Islet of Langerhans (tissue), 1 donor: Measurements from ENCODE around the gene PTPRU.
A peak's percentile ranks its signal among the peaks of the same experiment; 100 is the strongest.

Source experiments
- FAIRE-seq: peaks from one replicate; lab custom pipeline; 2011; peaks lifted over from hg19 to GRCh38; lab: Jason Lieb, UNC

PTPRU gene

GRCh38 chr1:29235955-29236711, at the start of gene PTPRU:
Gene PTPRU, plus strand, starts transcription at chr1:29236522. Its CDS starts 123 bp downstream, at chr1:29236645.
- no peak for FAIRE-seq

GRCh38 chr1:29186707-29187106, 49.6 kb upstream of the PTPRU start:
- no peak for FAIRE-seq

DNA sequence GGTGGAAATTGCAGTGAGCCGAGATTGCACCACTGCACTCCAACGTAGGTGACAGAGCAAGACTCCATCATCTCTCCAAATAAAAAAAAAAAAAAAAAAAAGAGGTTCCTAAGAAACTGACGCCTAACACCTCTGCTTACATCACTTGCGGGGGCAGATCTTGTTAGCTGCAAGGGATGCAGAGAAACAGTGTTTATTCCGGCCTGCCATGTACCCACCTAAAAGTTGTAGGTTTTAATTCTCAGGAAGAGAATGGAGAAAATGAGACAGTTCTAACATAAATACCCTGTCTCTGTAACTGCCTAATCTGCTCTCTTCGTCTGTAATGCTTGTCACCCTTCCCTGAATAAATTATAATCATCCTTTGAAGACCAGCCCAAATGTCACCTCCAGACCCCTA, 45.6 kb upstream of the PTPRU start:
- no peak for FAIRE-seq

DNA sequence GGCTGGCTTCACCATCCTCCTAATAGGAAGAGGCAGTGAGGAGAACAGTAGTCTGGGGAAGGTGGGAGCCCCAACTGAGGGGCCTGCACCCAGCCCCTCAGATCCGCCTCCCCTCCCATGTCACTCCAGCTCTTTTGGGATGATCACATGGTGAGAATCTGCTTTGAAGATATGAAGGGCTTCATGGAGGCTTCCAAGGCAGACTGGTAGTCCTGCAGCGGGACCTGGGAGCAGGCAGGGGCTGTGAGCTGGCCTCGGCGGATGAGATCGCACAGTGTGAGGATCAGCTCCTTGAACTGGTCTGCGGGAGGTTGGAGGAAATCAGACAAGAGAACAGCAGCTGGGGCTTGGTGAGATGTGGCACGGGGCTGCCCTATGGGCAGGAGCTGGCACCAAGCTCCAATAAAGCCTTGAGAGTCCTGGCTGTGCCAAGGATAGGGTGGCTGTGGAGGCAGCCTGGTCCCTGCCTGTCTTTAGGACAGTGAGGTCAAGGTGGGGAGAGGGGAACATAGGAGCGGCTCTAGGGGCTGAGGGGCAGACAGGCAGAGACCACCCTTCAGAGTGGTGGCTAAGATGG, 42.4 kb upstream of the PTPRU start:
- FAIRE-seq = no peak

- FAIRE-seq = no peak
These were observed 40.4 kb upstream of the PTPRU start for GRCh38 chr1:29195881-29196291.

DNA sequence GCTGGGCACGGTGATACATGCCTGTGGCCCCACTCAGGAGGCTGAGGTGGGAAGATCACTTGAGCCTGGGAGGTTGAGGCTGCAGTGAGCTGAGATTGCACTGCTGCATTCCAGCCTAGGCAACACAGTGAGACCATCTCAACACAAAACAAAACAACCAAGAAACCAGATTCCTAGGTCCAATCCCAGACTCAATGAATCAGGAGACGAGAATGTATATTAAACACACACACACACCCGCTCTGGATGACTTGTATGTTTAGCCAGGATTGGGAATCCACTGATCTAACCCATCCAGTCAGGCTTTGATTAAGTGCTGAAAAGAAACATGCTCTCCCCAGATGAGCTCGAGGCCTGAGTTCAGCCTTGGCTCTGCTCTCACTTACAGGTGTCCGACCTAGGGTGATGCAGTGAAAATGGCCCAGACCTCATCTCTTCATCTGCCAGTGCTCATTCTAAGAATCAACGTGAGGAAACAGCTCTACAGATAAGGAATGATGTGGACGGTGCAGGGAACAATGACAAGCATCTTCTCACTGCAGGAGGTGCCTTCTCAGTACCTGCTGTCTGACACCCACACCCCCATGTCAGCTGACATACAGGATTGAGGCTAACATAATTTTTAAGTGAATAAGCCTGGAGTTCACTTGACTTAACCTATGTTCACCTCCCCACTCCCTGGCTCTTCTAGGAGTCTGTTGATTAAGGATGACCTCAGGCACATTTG, 39.3 kb upstream of the PTPRU start:
- no peak for FAIRE-seq

- no peak for FAIRE-seq
These were observed 38.8 kb upstream of the PTPRU start for GRCh38 chr1:29197590-29197924.

- no peak for FAIRE-seq
These were observed 38.3 kb upstream of the PTPRU start for GRCh38 chr1:29197993-29198392.

- no peak for FAIRE-seq
These were observed 35.3 kb upstream of the PTPRU start for GRCh38 chr1:29200906-29201594.

DNA sequence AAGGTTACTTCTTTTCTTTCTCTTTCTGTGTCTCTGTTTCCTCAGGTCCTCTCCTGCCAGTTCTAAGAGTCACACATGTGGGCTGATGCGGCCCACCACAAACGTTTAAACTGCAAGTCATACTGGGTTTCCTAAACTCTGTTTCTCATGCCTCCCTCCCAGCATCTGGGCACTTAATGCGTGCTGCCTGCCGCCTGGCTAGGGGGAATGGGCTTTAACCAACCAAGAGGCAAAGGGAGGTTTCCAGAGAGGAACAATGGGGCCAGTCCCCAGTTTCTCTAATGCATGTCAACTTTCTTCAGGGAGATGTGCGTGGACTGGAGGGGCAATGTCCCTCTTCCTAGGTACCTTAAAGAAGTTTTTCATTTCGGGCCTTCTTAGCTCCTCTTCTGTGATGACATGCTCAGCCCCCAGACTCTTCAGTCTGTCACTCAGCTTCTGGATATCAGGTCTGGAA, 34.7 kb upstream of the PTPRU start:
- no peak for FAIRE-seq

DNA sequence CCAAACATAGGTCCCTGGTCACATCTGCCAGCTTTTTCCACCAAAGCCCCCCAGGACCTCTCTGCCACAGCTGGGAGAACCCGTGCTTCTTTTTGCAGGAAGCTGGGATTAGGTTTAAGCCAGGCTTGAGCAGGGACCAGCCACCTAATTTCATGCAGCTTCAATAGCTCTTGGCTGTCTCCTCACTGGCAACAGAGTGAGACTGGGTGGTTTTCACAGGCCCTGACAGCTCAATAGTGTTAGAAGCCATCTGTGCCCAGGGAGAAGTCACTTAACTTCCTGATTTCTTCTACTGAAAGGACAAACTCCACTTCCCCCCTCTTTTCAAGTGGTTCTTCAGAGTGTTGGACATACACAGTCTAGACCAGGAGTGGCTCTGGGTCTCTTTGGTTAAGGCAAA, 34.3 kb upstream of the PTPRU start:
- no peak for FAIRE-seq

GRCh38 chr1:29202584-29203340, 33.6 kb upstream of the PTPRU start:
- FAIRE-seq = peak; percentile 99

- no peak for FAIRE-seq
These were observed 27.9 kb upstream of the PTPRU start for GRCh38 chr1:29208442-29208841.

DNA sequence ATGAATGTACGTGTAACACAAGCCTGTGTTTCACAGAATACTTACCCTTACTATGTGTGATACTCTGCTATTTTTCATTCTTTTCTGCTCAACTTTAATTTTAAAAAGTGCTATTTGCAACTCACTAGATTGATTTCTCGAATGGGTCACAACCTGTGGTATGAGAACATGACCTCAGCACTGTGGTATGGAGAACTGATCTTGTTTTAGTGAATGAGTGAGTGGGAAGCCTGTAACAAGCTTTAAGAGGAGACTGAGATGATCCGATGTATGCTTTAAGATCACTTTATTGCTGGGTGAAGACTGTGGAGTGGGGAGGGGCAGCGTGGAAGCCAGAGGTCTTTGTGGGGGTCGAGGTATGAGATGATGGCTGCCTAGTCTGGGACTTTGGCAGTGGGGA, 27.1 kb upstream of the PTPRU start:
- no peak for FAIRE-seq

GRCh38 chr1:29210278-29211085, 25.8 kb upstream of the PTPRU start:
- FAIRE-seq = no peak

- no peak for FAIRE-seq
These were observed 25.0 kb upstream of the PTPRU start for GRCh38 chr1:29211086-29212030.

DNA sequence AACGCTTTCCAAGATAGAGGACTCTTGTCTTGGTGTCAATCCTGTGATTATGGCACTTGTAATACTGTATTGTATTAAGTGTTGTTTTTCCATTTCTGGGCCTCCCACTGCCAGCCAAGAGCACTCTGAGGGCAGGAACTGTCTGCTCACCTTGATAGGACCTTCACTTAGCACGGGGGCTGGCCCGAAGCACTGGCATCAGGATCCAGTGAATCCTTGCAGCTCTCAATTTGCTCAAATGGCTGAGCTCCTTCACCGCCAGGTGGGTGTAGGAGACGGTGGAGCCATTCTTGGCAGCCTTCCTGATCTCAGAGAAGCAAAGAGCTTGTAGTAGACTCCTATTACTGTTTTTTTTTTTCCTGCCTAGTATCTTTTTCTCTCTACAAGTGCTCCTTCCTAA, 23.3 kb upstream of the PTPRU start:
- FAIRE-seq = no peak

DNA sequence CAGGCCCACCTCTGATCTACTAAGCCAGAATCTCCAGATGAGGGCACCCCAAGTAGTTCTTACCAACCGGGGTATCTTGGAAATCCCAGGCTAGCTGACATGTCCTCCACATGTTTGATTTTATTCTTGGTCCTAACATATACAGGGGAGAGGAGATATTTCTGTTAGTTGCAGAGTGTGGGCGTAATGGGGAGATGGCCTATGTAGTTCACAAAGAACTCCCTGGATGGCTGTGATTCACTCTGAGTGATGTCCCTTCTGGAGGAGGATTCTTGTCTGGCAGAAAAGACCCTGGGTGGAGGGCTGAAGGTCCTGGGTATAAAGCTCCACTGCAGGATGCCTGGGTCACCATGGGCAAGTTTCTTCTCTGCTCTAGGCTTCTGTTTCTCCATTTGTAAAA, 18.7 kb upstream of the PTPRU start:
- no peak for FAIRE-seq

GRCh38 chr1:29218223-29218622, 18.1 kb upstream of the PTPRU start:
- no peak for FAIRE-seq

DNA sequence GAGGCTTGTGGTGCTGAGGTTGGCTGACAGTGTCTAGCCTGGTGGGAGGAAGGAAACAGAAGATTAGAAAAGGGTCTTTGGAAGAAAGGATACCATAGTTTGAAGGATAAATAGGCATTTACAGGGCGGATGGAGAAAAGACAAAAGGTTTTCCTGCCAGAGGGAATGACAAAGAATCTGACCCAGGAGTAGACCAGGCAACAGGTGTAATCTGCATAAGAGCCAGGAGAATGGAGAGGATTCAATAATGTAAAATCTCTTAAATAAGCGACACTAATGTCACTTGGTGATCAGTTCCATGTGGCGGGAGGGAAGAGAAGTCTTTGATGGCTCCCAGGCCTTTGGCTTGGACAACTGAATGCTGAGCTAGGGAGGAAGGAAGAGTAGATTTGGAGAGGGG, 15.0 kb upstream of the PTPRU start:
- no peak for FAIRE-seq
